Choroid plexus epithelial cell (primary cell): Measurements from ENCODE around the gene SPG7.
"Not testable (repeated sequence)": the region's sequence is repeated elsewhere in the genome, so short reads cannot be mapped to it uniquely, and the experiment has no call there.

ENCODE experiments used
- DNase-seq: peaks from one replicate; pipeline ENCODE4 v3.0.0-alpha.2; 2010; ENCODE audit warnings: low read depth
- H3K4me3 ChIP-seq: 2 replicates; pipeline ENCODE4 v1.5.1; 2011; ENCODE audit warnings: low read depth, mild to moderate bottlenecking, control low read depth, low read length, moderate library complexity
- TF ChIP-seq, protein P1 (sequence below): conservative IDR thresholded peaks from 2 replicates; pipeline ENCODE4 v1.5.1; 2011; ENCODE audit warnings: low read depth, mild to moderate bottlenecking, control low read depth, inconsistent platforms, low read length, moderate library complexity

Gene SPG7

DNA sequence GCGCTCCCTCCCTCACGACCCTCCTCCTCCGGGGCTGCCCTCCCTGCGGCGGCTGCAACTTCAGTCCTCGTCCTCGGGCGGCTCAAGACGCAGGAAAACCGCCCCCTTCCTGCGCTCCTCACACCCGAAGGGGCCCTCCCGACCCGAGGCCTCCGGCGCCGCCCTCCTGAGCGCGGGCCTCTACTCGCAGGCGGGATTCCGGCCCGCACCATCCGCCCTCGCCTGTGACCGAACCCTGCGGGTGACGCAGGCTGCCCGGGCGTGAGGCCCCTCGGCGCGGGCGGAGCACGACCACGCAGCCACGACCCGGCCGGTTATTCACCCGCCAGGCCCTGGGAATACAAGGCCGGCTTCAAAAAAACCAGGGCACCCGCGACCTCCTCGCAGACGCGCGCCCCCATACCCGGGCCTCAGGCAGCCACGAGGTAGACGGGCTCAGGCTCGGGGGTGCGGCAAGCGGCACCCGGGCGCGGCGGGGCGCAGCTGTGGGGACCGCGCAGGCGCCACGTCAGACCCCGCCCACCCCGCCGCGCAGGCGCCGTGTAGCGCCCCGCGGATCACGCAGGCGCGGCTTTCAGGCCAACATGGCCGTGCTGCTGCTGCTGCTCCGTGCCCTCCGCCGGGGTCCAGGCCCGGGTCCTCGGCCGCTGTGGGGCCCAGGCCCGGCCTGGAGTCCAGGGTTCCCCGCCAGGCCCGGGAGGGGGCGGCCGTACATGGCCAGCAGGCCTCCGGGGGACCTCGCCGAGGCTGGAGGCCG, at the start of gene SPG7:
Gene SPG7, plus strand, starts transcription at position 570 of the 757 bp plus-strand sequence. Its CDS starts 15 bp downstream, at position 585.
- H3K4me3 ChIP-seq, result peak within 1 kb of the TSS; percentile 86
- TF ChIP-seq, protein P1, sequence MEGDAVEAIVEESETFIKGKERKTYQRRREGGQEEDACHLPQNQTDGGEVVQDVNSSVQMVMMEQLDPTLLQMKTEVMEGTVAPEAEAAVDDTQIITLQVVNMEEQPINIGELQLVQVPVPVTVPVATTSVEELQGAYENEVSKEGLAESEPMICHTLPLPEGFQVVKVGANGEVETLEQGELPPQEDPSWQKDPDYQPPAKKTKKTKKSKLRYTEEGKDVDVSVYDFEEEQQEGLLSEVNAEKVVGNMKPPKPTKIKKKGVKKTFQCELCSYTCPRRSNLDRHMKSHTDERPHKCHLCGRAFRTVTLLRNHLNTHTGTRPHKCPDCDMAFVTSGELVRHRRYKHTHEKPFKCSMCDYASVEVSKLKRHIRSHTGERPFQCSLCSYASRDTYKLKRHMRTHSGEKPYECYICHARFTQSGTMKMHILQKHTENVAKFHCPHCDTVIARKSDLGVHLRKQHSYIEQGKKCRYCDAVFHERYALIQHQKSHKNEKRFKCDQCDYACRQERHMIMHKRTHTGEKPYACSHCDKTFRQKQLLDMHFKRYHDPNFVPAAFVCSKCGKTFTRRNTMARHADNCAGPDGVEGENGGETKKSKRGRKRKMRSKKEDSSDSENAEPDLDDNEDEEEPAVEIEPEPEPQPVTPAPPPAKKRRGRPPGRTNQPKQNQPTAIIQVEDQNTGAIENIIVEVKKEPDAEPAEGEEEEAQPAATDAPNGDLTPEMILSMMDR, result no peak
- DNase-seq, result peak; percentile 90

DNA sequence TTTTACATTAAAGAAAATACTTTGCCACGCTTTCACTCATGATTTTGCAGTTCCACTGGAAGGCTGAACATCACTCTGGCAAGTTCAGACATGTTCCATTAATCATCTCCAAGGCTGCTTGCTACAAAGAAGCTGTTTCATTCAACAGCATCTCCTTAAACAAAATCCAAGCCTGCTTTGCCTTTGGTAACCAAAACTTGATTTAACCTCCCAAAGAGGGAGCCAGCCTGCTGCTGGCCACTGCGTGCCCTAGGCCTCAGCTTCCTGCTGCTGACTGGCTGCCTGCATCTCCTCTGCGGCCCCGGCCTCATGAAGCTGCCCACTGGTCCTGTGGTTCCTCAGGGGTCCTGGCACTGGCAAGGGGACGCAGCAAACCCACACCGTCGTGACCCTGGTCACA, 49.7 kb upstream of the SPG7 start:
- TF ChIP-seq, protein P1, result no peak
- H3K4me3 ChIP-seq, result no peak overlapping the region
- DNase-seq, result peak; percentile 23

DNA sequence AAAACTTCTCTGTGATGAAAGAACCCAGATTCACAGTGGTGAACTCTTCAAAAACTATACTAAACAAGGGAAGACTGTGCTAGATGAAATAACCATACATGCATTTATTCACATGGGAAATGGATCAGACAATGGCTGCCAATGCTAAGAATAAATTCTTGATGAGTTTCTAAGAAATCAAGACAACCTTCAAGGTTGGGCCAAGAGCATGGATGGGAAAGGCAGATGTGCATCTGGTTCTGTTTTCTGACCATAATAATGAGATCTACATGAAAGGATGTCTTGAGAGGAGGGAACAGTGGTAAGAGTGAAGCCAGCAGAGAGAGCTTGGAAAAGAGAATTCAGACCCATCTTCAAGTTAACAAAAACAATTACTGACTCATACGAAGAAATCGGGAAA, 49.2 kb upstream of the SPG7 start:
- H3K4me3 ChIP-seq, result no peak overlapping the region
- TF ChIP-seq, protein P1, result no peak
- DNase-seq, result no peak

DNA sequence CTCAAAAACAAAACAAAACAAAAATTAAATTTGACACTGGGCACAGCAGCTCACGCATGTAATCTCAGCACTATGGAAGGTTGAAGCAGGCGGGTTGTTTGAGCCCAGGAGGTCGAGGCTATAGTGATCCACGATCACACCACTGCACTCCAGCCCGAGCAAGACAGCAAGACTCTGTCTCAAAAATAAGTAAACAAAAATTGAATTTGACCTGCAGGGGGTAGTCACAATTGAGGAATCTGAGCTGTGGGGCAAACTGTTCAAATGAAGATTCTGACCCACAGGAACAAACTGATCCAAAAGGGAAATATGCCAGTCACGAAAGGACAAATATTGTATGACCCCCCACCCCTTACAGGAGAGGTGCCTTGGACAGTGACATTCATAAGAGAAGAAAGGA, 47.6 kb upstream of the SPG7 start:
- DNase-seq, result no peak
- H3K4me3 ChIP-seq, result no peak overlapping the region
- TF ChIP-seq, protein P1, result no peak

GRCh38 chr16:89461890-89462289, 46.3 kb upstream of the SPG7 start:
- not testable (repeated sequence) for H3K4me3 ChIP-seq

DNA sequence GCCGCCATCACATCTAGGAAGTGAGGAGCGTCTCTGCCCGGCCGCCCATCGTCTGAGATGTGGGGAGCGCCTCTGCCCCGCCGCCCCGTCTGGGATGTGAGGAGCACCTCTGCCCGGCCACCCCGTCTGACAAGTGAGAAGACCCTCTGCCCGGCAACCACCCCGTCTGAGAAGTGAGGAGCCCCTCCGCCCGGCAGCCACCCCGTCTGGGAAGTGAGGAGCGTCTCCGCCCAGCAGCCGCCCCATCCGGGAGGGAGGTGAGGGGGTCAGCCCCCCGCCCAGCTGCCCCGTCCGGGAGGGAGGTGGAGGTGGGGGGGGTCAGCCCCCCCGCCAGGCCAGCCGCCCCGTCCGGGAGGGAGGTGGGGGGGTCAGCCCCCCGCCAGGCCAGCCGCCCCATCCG, 45.6 kb upstream of the SPG7 start:
- DNase-seq, result not testable (repeated sequence)

More at GRCh38 chr16:89461890-89462289, 46.3 kb upstream of the SPG7 start:
- DNase-seq, result not testable (repeated sequence)

GRCh38 chr16:89463312-89463711, 44.9 kb upstream of the SPG7 start:
- not testable (repeated sequence) for H3K4me3 ChIP-seq, DNase-seq

More for the DNA sequence above, 45.6 kb upstream of the SPG7 start:
- not testable (repeated sequence) for H3K4me3 ChIP-seq

DNA sequence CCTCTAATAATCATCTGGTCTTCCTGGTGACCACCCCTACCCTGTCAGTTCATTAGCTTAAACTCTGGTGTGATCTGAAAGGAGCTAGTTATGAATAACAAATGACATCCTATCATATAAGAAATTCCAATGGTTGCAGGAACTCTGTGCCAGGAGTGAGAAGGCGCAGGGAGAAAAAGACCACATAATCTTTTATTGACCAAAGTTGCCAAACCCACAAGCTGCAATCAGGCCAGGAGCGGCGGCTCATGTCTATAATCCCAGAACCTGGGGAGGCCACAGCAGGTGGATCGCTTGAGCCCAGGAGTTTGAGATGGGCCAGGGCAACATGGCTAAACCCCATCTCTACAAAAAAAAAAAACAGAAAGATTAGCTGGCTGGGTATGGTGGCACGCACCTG, 41.3 kb upstream of the SPG7 start:
- TF ChIP-seq, protein P1, result no peak
- H3K4me3 ChIP-seq, result no peak overlapping the region
- no peak for DNase-seq
